HG03060 (cell line): ENCODE data around the gene ARHGAP44.

ENCODE experiments used
- ATAC-seq: cut with Tn5 transposase; IDR thresholded peaks from one replicate; pipeline ENCODE4 v1.9.1; 2021; ENCODE audit warnings: low read depth, moderate number of reproducible peaks; ENCODE audit not compliant: unreplicated experiment

ARHGAP44 gene

DNA sequence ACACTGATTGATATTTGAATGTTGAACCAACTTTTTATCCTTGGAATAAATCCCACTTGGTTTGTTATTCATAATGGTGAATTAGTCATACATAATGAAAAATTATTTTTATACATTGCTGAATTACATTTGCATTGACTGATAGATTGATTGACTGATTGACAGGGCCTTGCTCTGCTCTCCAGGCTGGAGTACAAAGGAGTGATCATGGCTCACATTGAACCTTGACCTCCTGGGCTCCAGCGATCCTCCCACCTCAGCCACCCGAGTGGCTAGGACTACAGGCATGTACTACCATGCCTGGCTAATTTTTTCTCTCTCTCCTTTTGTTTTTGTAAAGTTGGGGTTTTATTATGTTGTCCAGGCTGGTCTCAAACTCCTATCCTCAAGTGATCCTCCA lies 97.8 kb downstream of the ARHGAP44 start:
- ATAC-seq, result no peak

DNA sequence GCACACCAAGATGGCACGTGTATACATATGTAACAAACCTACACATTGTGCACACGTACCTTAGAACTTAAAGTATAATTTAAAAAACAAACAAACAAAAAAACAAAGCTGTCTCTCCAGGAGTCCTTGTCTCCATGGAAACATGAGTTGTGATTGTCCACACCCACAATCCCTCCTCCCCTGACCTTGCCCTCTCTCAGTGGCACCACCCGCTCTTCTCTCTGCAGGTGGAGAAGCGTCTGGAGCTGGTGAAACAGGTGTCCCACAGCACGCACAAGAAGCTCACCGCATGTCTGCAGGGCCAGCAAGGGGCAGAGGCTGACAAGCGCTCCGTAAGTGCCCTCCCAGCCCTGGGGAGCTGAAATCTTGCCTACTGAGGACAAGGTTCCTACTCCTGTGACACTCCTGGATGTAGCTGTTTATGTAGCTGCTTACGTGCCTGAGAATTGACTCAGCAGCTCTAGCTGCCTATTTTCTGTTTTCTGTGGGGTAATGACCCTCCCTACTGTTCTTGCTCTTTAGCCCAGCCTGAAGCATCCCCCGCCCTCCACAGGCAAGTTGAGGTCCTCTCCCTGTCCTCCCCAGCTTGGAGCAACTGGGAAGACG lies 107.0 kb downstream of the ARHGAP44 start:
- ATAC-seq, result no peak

DNA sequence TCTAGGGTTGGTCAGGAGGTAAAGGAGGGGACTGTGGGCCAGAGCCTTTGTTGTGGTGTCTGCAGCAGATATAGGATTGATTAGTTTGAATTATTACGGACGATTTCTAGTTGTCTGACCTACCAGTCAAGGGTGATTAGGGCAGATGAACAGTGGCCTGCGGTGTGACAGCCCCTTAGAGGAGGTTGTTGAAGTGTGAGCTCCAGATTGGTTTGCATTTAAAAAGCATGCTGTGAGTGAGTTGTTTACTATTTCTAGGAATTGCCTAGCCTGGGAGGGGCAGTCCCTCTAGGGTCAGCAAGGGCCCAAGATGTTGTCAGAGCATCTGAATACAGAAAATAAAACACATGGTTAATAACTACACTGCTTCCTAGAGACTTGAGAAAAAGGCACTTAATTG lies 108.8 kb downstream of the ARHGAP44 start:
- ATAC-seq, result no peak

DNA sequence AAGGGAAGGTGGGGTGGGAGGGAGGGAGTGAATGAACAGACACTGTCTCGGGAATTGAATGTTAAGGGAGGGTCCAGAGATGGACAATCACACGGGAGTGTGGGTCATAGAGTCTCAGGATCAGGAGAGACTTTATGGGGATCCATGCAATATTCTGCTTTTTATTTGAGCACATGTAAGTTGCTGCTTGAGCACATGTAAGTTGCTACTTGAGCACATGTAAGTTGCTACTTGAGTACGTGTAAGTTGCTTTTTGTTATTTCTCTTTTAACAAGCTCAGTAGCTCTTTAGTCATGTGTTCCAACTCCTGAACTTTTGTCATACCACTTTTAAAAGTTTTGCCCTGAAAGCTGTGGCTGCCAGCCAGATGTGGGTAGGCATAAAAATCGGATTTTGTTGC lies 110.3 kb downstream of the ARHGAP44 start:
- no peak for ATAC-seq

- ATAC-seq, result no peak
Observed at GRCh38 chr17:12900474-12900873, 111.2 kb downstream of the ARHGAP44 start.

GRCh38 chr17:12902046-12902445 lies 112.7 kb downstream of the ARHGAP44 start:
- ATAC-seq, result no peak

GRCh38 chr17:12907477-12907876 lies 118.2 kb downstream of the ARHGAP44 start:
- no peak for ATAC-seq

- no peak for ATAC-seq
Observed at GRCh38 chr17:12909046-12909445, 119.7 kb downstream of the ARHGAP44 start.

DNA sequence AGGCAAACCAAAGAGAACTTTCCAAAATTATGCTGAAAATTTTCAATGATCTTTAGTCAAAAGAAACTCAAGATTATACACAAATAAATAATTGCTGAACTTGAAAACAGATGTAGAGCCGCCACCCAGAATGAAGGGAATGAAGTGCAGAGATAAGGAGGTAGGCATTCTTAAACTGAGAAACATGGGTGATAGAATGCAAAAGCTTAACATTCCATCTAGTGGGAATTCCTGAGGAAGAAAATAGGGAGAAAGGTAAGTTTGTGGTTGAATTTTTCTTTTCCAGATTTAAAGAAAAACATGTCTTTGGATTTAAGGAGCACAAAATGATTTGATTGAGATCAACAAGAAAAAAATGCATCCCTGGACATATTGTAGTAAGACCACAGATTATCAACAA lies 120.2 kb downstream of the ARHGAP44 start:
- no peak for ATAC-seq

- ATAC-seq, result no peak
Observed at GRCh38 chr17:12911239-12911638, 121.9 kb downstream of the ARHGAP44 start.

- ATAC-seq, result no peak
Observed at GRCh38 chr17:12917399-12917798, 128.1 kb downstream of the ARHGAP44 start.

GRCh38 chr17:12918142-12918541 lies 128.8 kb downstream of the ARHGAP44 start:
- ATAC-seq, result no peak

DNA sequence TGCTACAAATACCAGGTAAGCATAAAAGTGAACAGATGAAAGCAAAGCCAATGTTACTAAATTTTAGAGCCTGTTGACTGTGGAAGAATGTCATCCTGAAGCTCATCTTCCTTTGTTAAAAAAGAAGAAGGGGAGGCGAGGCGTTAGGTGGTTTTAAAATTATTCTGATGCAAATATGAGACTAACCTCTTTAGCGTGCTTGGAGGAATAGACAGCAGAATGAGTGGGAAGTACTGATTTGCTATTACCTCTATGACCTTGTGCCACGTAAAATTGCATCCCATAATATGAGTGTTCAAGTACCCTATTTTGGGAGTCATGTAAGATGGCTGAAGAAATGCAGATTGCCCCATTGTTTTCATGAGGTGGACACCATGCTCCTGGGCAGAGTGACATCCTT lies 132.8 kb downstream of the ARHGAP44 start:
- ATAC-seq, result no peak

DNA sequence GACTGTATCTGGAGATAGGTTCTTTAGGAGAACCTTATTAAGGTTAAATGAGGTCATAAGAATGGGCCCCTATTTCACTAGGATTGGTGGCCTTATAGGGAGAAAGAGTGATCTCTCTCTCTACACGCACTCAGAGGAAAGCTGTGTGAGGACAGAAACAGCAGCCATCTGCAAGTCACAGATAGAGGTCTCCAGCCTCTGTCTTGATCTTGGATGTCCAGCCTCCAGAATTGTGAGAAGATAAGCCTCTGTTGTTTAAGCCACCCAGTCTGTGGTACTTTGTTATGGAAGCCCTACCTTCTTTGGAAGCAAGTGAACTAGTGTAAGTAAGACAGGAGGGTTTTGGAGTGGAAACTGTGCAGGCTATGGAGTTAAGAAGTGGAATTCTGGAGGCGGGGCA lies 135.3 kb downstream of the ARHGAP44 start:
- ATAC-seq, result no peak

DNA sequence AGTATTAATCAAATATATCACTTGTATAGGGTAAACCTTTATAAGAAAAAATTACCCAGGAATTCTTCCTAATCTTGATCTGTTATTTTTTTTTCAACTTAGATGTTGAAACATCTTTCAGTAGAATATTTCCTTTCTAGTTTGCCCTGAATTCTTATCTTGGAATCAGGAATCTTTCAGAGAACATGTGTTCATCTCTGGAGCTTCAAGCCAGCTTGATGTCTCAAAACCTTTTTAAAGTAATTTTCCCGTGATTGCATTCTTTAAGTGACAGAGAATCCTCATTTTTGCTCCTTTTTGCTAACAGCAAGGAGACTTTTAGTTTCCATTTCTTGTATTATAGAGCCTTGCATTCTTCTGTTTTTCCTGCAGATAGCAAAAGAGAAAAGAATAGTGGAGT lies 137.7 kb downstream of the ARHGAP44 start:
- no peak for ATAC-seq

- no peak for ATAC-seq
Observed at GRCh38 chr17:12927541-12928425, 138.5 kb downstream of the ARHGAP44 start.

GRCh38 chr17:12928736-12929135 lies 139.4 kb downstream of the ARHGAP44 start:
- no peak for ATAC-seq

- ATAC-seq, result no peak
Observed at GRCh38 chr17:12936501-12936900, 147.2 kb downstream of the ARHGAP44 start.

GRCh38 chr17:12940699-12941098 lies 151.4 kb downstream of the ARHGAP44 start:
- ATAC-seq, result no peak

- no peak for ATAC-seq
Observed at GRCh38 chr17:12947047-12947446, 157.7 kb downstream of the ARHGAP44 start.

- no peak for ATAC-seq
Observed at GRCh38 chr17:12952012-12952411, 162.7 kb downstream of the ARHGAP44 start.

DNA sequence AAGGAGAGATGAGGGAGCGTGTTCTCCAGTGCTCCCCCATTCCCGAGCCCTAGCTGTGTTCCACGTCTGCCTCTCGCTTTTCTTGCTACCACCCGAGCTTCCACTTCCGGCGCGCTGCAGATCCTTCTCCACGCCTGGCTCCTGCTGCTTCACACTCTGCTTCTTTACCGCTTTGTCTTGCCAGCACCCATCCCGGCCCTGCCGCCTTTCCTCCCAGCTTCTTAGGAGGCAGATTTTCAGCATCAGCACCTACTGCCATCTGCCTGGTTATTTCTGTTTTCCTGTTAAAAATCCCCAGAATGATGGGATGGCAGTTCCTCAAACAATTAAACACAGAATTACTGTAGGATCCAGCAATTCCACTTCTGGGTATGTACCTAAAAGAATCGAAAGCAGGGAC lies 163.9 kb downstream of the ARHGAP44 start:
- ATAC-seq, result no peak
